Measurements from ENCODE around the gene POLR2A.
A peak's percentile ranks its signal among the peaks of the same experiment; 100 is the strongest.

POLR2A gene

DNA sequence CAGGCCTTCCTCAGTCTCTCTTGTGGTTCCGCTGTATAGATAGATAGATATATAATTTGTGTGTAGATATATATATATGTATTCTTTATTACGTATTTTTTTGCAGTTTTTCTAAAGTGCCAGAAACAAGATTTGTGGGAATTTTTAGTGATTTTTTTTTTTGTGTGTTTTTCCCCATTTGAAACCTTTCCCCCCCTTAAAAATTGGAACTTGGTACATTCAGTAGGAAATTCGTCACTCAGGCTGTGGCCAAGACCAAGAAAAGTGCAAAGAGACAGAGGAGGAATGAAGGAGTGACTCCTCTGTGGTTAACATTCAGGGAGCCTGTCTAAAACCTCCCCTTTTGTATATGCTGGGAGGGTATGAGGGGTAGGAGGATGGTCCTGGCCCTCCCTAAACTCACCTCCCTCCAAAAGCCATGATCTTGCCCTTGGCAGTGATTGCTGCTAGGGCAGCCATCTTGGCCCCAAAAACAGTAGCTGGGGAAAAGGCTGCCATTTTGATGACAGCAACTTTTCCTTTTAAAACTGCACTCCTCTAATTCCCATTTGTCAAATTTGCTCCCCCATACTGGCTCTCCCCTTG, 24.1 kb upstream of the POLR2A start:
- Mint-ChIP-seq H3K27ac (peak overlapping the region; percentile 91), H3K36me3 (ENCODE audit: low read depth) (peaks cover 19% of the 10 kb centered on the region), H3K4me3 (no peak overlapping the region), H3K9me3 (no peaks in the 10 kb centered on the region), H3K27me3 (ENCODE audit: low read depth, poor library complexity) (no peaks in the 10 kb centered on the region), H3K4me1 (peaks cover 18% of the 10 kb centered on the region)
- DNase-seq, result no peak
- TF ChIP-seq, protein P1, sequence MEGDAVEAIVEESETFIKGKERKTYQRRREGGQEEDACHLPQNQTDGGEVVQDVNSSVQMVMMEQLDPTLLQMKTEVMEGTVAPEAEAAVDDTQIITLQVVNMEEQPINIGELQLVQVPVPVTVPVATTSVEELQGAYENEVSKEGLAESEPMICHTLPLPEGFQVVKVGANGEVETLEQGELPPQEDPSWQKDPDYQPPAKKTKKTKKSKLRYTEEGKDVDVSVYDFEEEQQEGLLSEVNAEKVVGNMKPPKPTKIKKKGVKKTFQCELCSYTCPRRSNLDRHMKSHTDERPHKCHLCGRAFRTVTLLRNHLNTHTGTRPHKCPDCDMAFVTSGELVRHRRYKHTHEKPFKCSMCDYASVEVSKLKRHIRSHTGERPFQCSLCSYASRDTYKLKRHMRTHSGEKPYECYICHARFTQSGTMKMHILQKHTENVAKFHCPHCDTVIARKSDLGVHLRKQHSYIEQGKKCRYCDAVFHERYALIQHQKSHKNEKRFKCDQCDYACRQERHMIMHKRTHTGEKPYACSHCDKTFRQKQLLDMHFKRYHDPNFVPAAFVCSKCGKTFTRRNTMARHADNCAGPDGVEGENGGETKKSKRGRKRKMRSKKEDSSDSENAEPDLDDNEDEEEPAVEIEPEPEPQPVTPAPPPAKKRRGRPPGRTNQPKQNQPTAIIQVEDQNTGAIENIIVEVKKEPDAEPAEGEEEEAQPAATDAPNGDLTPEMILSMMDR (IDR thresholded peaks at IDR 0.05), result no peak

DNA sequence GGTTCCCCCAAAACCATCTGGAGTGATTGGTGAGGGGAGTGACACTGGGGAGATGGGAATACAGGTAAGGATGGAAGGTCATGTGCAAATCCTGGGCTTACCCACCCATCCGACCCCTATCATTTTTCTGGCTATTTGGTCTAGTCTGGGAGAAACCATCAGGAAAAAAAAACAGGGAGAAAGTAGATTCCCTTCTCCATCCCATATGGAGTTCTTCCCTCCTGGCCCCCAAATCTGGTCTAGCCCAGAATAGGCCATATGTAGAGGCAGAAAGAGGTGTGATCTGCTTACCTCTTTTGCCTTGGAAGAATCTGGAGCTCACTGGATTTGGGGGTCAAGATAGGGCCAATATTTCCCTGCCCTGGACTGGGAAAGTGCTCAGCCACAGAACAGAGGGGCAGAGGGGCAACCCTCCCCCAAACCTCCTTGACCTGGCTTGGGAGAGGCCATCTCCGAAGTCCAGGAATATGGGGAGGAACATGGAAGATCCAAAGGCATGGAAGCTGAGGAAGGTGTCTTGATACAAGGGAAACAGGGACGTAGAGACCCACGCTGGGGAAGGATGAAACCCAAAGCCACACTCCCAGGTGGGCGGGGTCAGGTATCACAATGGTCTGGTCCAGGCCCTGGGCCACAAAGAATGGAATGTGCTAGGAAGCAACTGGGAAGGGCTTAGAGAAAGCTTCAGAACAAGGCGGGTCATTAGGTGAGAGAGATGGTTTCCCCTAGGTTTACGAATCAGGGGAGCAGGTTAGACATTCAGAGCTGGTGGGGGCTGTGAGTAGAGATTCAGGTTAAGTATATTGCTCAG, 23.1 kb upstream of the POLR2A start:
- Mint-ChIP-seq H3K36me3 (ENCODE audit: low read depth) (peaks cover 18% of the 10 kb centered on the region), H3K9me3 (no peaks in the 10 kb centered on the region), H3K27ac (no peak overlapping the region), H3K4me1 (peaks cover 16% of the 10 kb centered on the region), H3K27me3 (ENCODE audit: low read depth, poor library complexity) (no peaks in the 10 kb centered on the region), H3K4me3 (no peak overlapping the region)
- DNase-seq, result no peak
- TF ChIP-seq, protein P1 (IDR thresholded peaks at IDR 0.05), result no peak

DNA sequence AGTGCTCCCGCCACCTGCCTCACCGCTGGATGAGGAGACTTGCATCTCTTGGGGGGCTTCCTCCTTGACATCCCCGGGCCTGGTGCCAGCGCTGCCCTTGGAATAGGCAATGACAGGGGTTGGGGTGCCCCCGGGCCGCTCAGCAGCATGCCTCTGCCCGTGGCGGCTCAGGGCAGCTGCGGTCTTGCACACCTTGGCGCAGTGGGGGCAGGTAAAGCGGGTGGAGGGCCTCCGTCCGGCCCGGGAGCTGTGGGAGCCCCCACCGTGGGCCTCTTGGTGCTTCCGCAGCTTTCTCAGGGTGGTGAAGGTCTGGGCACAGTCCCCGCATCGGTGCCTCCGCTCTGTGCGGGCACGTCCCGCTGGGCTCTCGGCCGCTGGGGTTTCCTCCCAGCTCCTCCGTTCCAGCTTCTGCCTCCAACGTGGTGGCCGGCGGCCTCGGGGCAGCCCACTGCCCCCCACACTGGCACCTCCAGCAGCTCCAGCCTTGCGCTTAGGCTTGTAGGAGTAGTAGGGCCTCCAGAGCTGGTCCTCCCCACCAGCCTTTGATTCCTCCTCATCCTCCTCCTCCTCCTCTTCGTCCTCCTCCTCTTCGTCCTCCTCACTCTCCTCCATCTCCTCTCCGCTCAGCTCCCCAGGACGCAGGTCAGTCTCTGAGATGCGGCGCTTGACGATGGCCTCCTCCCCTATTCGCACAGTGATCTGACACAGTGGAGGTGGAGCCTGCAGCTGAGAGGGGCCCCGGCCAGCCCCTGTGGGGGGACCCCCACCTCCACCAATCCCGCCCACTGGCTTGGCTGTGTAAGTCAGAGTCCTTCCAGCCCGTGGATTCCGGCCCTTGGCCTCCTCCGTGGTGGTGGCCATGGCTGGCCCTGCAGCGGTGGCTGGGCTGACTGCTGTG, 21.4 kb upstream of the POLR2A start:
- Mint-ChIP-seq H3K4me1 (peaks cover 29% of the 10 kb centered on the region), H3K36me3 (ENCODE audit: low read depth) (peaks cover 22% of the 10 kb centered on the region), H3K4me3 (no peak overlapping the region), H3K27ac (no peak overlapping the region), H3K9me3 (no peaks in the 10 kb centered on the region), H3K27me3 (ENCODE audit: low read depth, poor library complexity) (no peaks in the 10 kb centered on the region)
- no peak for DNase-seq
- TF ChIP-seq, protein P1 (IDR thresholded peaks at IDR 0.05), result no peak

DNA sequence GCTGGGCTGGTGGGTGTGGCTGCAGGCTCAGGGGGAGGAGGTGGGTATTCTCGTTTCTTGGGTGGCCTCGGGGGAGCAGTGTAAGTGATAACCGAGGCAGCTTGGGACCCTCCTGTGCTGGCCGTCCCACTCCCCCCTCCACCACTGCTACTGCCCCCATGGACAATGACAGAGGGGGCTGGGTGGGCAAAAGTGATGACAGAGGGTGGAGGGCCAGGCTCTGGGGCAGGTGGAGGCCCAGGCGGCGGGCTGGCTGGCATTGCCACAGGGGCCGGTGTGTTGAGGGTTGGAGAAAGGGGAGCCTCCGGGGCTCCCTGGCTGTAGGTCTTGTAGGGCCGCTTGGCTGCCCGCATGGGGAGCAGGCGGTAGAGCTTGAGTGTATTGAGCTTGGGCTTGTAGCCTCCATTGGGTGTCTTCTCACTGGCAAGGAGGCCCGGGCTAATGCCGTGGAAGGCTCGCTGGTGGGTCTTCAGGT, 20.8 kb upstream of the POLR2A start:
- DNase-seq, result no peak
- Mint-ChIP-seq H3K27me3 (ENCODE audit: low read depth, poor library complexity) (no peaks in the 10 kb centered on the region), H3K4me1 (peaks cover 36% of the 10 kb centered on the region), H3K27ac (no peak overlapping the region), H3K36me3 (ENCODE audit: low read depth) (peaks cover 22% of the 10 kb centered on the region), H3K4me3 (no peak overlapping the region), H3K9me3 (no peaks in the 10 kb centered on the region)
- TF ChIP-seq, protein P1 (IDR thresholded peaks at IDR 0.05), result no peak

DNA sequence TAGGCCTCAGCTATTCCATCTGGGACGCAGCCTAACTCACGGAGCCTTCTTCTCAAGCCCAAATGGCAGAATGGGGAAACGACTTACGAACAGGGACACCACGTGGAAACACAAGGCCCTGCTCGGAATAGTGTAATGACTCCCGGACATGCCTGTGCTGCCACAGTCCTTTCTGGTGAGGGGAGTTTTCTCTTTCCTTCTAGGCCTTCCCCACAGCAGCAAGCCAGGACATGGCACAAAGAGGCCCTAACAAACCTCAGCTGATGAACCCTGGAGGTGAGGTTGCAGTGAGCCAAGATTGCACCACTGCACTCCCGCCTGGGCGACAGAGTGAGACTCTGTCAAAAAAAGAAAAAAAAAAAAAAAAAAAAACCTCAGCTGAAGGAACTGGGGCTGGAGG, 20.1 kb upstream of the POLR2A start:
- Mint-ChIP-seq H3K9me3 (no peaks in the 10 kb centered on the region), H3K27me3 (ENCODE audit: low read depth, poor library complexity) (peaks cover 2% of the 10 kb centered on the region), H3K4me3 (no peak overlapping the region), H3K4me1 (peaks cover 43% of the 10 kb centered on the region), H3K36me3 (ENCODE audit: low read depth) (peaks cover 22% of the 10 kb centered on the region), H3K27ac (peak overlapping the region; percentile 83)
- TF ChIP-seq, protein P1 (IDR thresholded peaks at IDR 0.05), result no peak
- DNase-seq, result no peak

Data from nephron progenitor cell (in vitro differentiated cells).